PC-9 (cell line): ENCODE results near the gene NSF. TPM values are rescaled to one million over a fixed set of nuclear protein-coding genes. Genes with fewer than 3 reads are reported as not detected.

Experiments used
- BruUV-seq: library from RNA; stranded (reverse); fragments of 400-500 nt; replicated peaks from 2 replicates; lab custom pipeline; 2021; lab: Mats Ljungman, UMichigan
- CTCF ChIA-PET: fragments of 300-600 bp; sonication (Branson Sonifier 250); formaldehyde crosslinking; loops from one replicate; lab custom pipeline; 2022; ENCODE audit warnings: antibody characterized with exemption; lab: Charles Lee
- POLR2A ChIA-PET: fragments of 300-600 bp; sonication (Branson Sonifier 250); formaldehyde crosslinking; loops from one replicate; lab custom pipeline; 2022; ENCODE audit warnings: antibody characterized with exemption; ENCODE audit not compliant: unreplicated experiment; lab: Charles Lee
- DNase-seq, 2 experiments: peaks; one replicate each; pipeline versions ENCODE4 v3.0.0 to v3.0.0-alpha.2; 2015 to 2022; ENCODE audit warnings: mixed read lengths in 1 of 2
- H2AFZ ChIP-seq: fragments of 200-600 bp; sonication (generic); 2 replicates; pipeline ENCODE4 v1.8.1; 2017; ENCODE audit warnings: antibody characterized with exemption
- H3F3A ChIP-seq: fragments of 200-600 bp; sonication (generic); 2 replicates; pipeline ENCODE4 v1.8.1; 2017; ENCODE audit warnings: antibody characterized with exemption, mild to moderate bottlenecking, low read depth; ENCODE audit not compliant: insufficient read depth
- H3K27ac ChIP-seq: fragments of 200-600 bp; sonication (generic); 2 replicates; pipeline ENCODE4 v1.6.1; 2016; ENCODE audit warnings: mixed run types
- H3K27me3 ChIP-seq: fragments of 200-600 bp; sonication (generic); 2 replicates; pipeline ENCODE4 v1.6.1; 2016; ENCODE audit warnings: low read depth, mixed run types; ENCODE audit not compliant: insufficient read depth
- H3K36me3 ChIP-seq: fragments of 200-600 bp; sonication (generic); 2 replicates; pipeline ENCODE4 v1.6.1; 2016; ENCODE audit warnings: low read depth, mixed run types
- H3K4me1 ChIP-seq: fragments of 200-600 bp; sonication (generic); replicated peaks from 2 replicates; pipeline ENCODE4 v1.6.1; 2016; ENCODE audit warnings: mixed run types; ENCODE audit not compliant: insufficient read depth
- H3K4me2 ChIP-seq: fragments of 200-600 bp; sonication (generic); 2 replicates; pipeline ENCODE4 v1.6.1; 2017; ENCODE audit warnings: mixed run types
- H3K4me3 ChIP-seq: fragments of 200-600 bp; sonication (generic); 2 replicates; pipeline ENCODE4 v1.6.1; 2016; ENCODE audit warnings: mixed run types
- H3K79me2 ChIP-seq: fragments of 200-600 bp; sonication (generic); 2 replicates; pipeline ENCODE4 v1.6.1; 2017; ENCODE audit warnings: low read depth, mixed run types
- H3K9me2 ChIP-seq: fragments of 200-600 bp; sonication (generic); 2 replicates; pipeline ENCODE4 v1.8.1; 2017; ENCODE audit warnings: mild to moderate bottlenecking; ENCODE audit not compliant: insufficient read depth
- H3K9me3 ChIP-seq: fragments of 200-600 bp; sonication (generic); 2 replicates; pipeline ENCODE4 v1.8.1; 2016; ENCODE audit warnings: low read depth; ENCODE audit not compliant: insufficient read depth
- H4K20me1 ChIP-seq: fragments of 200-600 bp; sonication (generic); 2 replicates; pipeline ENCODE4 v1.8.1; 2017; ENCODE audit not compliant: insufficient read depth
- CTCF ChIP-seq: fragments of 200-600 bp; sonication (generic); conservative IDR thresholded peaks from 2 replicates; pipeline ENCODE4 v1.6.1; 2017; ENCODE audit warnings: mixed run types, antibody characterized with exemption, mild to moderate bottlenecking, moderate library complexity
- EZH2 ChIP-seq: fragments of 200-600 bp; sonication (generic); IDR thresholded peaks from 2 replicates; pipeline ENCODE4 v1.8.0; 2017; ENCODE audit warnings: antibody characterized with exemption, low read depth
- intact Hi-C: fragments of 100-400 bp; cut with micrococcal nuclease; formaldehyde crosslinking; loops from one replicate; pipeline ENCODE4 v1.10.0; 2022; ENCODE audit not compliant: unreplicated experiment
- total RNA-seq: library from RNA; stranded (reverse); gene quantifications from 2 replicates; pipeline ENCODE4 v1.2.3, GENCODE V29; 2021

NSF gene
- total RNA-seq, 1 experiment from 2014 or later = 40.0 TPM

GRCh38 chr17:46800573-46800972, 210.1 kb downstream of the NSF start:
- Histone ChIP-seq H3K79me2 (no peaks in the 10 kb centered on the region), H3K4me3 (no peak overlapping the region), H2AFZ (no peak overlapping the region), H4K20me1 (no peaks in the 10 kb centered on the region), H3K36me3 (no peaks in the 10 kb centered on the region), H3K4me2 (no peak overlapping the region), H3K27me3 (no peaks in the 10 kb centered on the region), H3K9me3 (no peaks in the 10 kb centered on the region), H3K4me1 (peaks cover 29% of the 10 kb centered on the region), H3K27ac (no peak overlapping the region), H3K9me2 (no peaks in the 10 kb centered on the region), H3F3A (peaks cover 23% of the 10 kb centered on the region; the same call in 1 of the 2 replicates)
- CTCF ChIA-PET = no interaction called here
- no TSS peak for BruUV-seq
- no peak for TF ChIP-seq EZH2
- DNase-seq = no peak
- intact Hi-C loops = no loop called here
- POLR2A ChIA-PET = no interaction called here

GRCh38 chr17:46802800-46803199, 212.3 kb downstream of the NSF start:
- BruUV-seq = no TSS peak
- Histone ChIP-seq H3F3A (peaks cover 12% of the 10 kb centered on the region), H3K36me3 (no peaks in the 10 kb centered on the region), H3K9me3 (no peaks in the 10 kb centered on the region), H3K4me2 (no peak overlapping the region), H3K79me2 (no peaks in the 10 kb centered on the region), H2AFZ (no peak overlapping the region), H3K9me2 (no peaks in the 10 kb centered on the region), H3K27me3 (no peaks in the 10 kb centered on the region), H3K4me1 (peaks cover 13% of the 10 kb centered on the region; the same call in 1 of the 2 replicates), H3K4me3 (no peak overlapping the region), H3K27ac (no peak overlapping the region), H4K20me1 (no peaks in the 10 kb centered on the region)
- CTCF ChIA-PET = no interaction called here
- TF ChIP-seq EZH2 = no peak
- TF ChIP-seq CTCF = no peak
- DNase-seq = no peak
- intact Hi-C loops = no loop called here
- POLR2A ChIA-PET = no interaction called here

GRCh38 chr17:46803544-46803943, 213.1 kb downstream of the NSF start:
- no peak overlapping the region for H2AFZ ChIP-seq
- no peaks in the 10 kb centered on the region for H4K20me1 ChIP-seq
- TF ChIP-seq EZH2 (no peak), CTCF (no peak)
- BruUV-seq = no TSS peak
- DNase-seq = peak in 1 of 2 experiments; percentile 44
- CTCF ChIA-PET = no interaction called here
- POLR2A ChIA-PET = no interaction called here
- no peaks in the 10 kb centered on the region for H3K27me3 ChIP-seq
- intact Hi-C loops = no loop called here
- H3K9me2 ChIP-seq = no peaks in the 10 kb centered on the region
- 0 out of 2 replicates have a peak overlapping the region, but pooled peaks have one; percentile 23 for H3K4me2 ChIP-seq
- H3K79me2 ChIP-seq = no peaks in the 10 kb centered on the region
- H3K36me3 ChIP-seq = no peaks in the 10 kb centered on the region
- H3K27ac ChIP-seq = no peak overlapping the region
- no peaks in the 10 kb centered on the region for H3K9me3 ChIP-seq
- H3F3A ChIP-seq = peaks cover 12% of the 10 kb centered on the region
- H3K4me3 ChIP-seq = no peak overlapping the region
- peaks cover 13% of the 10 kb centered on the region; the same call in 1 of the 2 replicates for H3K4me1 ChIP-seq

GRCh38 chr17:46805771-46806170, 215.3 kb downstream of the NSF start:
- Histone ChIP-seq H3K4me3 (no peak overlapping the region), H3K4me1 (peaks cover 13% of the 10 kb centered on the region; the same call in 1 of the 2 replicates), H3K36me3 (no peaks in the 10 kb centered on the region), H3K79me2 (no peaks in the 10 kb centered on the region), H3K27me3 (no peaks in the 10 kb centered on the region), H3K9me2 (no peaks in the 10 kb centered on the region), H4K20me1 (no peaks in the 10 kb centered on the region), H3K27ac (no peak overlapping the region), H3K4me2 (no peak overlapping the region), H3K9me3 (no peaks in the 10 kb centered on the region), H2AFZ (no peak overlapping the region), H3F3A (peaks cover 12% of the 10 kb centered on the region)
- DNase-seq = no peak
- ChIA-PET POLR2A (no interaction called here), CTCF (interaction anchor here (0.6 kb wide), 2 partner anchors 15 to 892 kb away, joined by 3 to 6 read pairs; no protein-coding TSS in a partner anchor)
- intact Hi-C loops = no loop called here
- no TSS peak for BruUV-seq
- no peak for TF ChIP-seq EZH2

Other genes starting within 250 kb of the NSF start
- gene ARL17B, start 228.9 kb upstream of the NSF start, total RNA-seq = 32.1 and 35.0 TPM in 2 replicates
- gene LRRC37A2, start 78.2 kb upstream of the NSF start, total RNA-seq = 7.7 and 10.9 TPM in 2 replicates
- gene ARL17A, start 11.0 kb upstream of the NSF start, total RNA-seq = 26.1 and 41.9 TPM in 2 replicates
- 11.5 and 14.0 TPM in 2 replicates for gene WNT3, start 228.0 kb downstream of the NSF start, total RNA-seq